Stimulated activated naive B cell treated with anti-CD40 and anti-IgM and Interleukin-4, amounts not matched to agents 10 μg/mL and 1 μg/mL and 100 μg/mL, for 72 hours (primary cell): Measurements from ENCODE around the gene FRYL.
"Not testable (repeated sequence)": the region's sequence is repeated elsewhere in the genome, so short reads cannot be mapped to it uniquely, and the experiment has no call there.

Experiments
- ATAC-seq, 2 donors: fragments of 150-1000 bp; cut with Tn5 transposase; replicated peaks; 2 replicates each; pipeline ENCODE4 v1.10.0; 2021; ENCODE audit warnings: moderate library complexity in 1 of 2
- DNase-seq: peaks from one replicate; pipeline ENCODE4 v3.0.0; 2021
- H3K27ac Mint-ChIP-seq: one replicate; pipeline ENCODE4 v1.8.0; 2022; ENCODE audit warnings: mild to moderate bottlenecking, mixed read lengths
- H3K27me3 Mint-ChIP-seq, 2 donors: one replicate each; pipeline ENCODE4 v1.8.0; 2022; ENCODE audit warnings: mixed read lengths in 2 of 2
- H3K36me3 Mint-ChIP-seq, 2 donors: one replicate each; pipeline ENCODE4 v1.8.0; 2022; ENCODE audit warnings: mixed read lengths in 2 of 2, mild to moderate bottlenecking in 1 of 2
- H3K4me1 Mint-ChIP-seq, 2 donors: one replicate each; pipeline ENCODE4 v1.8.0; 2022; ENCODE audit warnings: mixed read lengths in 2 of 2, mild to moderate bottlenecking in 1 of 2
- H3K4me3 Mint-ChIP-seq, 2 donors: one replicate each; pipeline ENCODE4 v1.8.0; 2022; ENCODE audit warnings: mild to moderate bottlenecking in 2 of 2, mixed read lengths in 2 of 2, moderate library complexity in 1 of 2
- H3K9me3 Mint-ChIP-seq, 2 donors: one replicate each; pipeline ENCODE4 v1.8.0; 2022; ENCODE audit warnings: mixed read lengths in 2 of 2, mild to moderate bottlenecking in 1 of 2

The FRYL gene

GRCh38 chr4:48692044-48692443 is 88.0 kb downstream of the FRYL start:
- no peak overlapping the region for H3K27ac Mint-ChIP-seq
- no peak for ATAC-seq

GRCh38 chr4:48688953-48689352 is 91.1 kb downstream of the FRYL start:
- DNase-seq (no peak), ATAC-seq (no peak)
- H3K27me3 Mint-ChIP-seq: no peaks in the 10 kb centered on the region
- H3K4me3 Mint-ChIP-seq: no peak overlapping the region
- H3K4me1 Mint-ChIP-seq: peaks cover 17 to 28% of the 10 kb centered on the region in 2 donors
- peak overlapping the region; percentile 42 for H3K27ac Mint-ChIP-seq
- no peaks in the 10 kb centered on the region for H3K9me3 Mint-ChIP-seq
- peaks cover 0 to under 1% of the 10 kb centered on the region in 2 donors for H3K36me3 Mint-ChIP-seq

More at GRCh38 chr4:48692044-48692443, 88.0 kb downstream of the FRYL start:
- Mint-ChIP-seq H3K36me3 (peaks cover 4 to 9% of the 10 kb centered on the region in 2 donors), H3K4me3 (no peak overlapping the region), H3K9me3 (peaks cover 0 to 3% of the 10 kb centered on the region in 2 donors), H3K4me1 (peaks cover 19 to 33% of the 10 kb centered on the region in 2 donors), H3K27me3 (no peaks in the 10 kb centered on the region)
- DNase-seq: no peak

DNA sequence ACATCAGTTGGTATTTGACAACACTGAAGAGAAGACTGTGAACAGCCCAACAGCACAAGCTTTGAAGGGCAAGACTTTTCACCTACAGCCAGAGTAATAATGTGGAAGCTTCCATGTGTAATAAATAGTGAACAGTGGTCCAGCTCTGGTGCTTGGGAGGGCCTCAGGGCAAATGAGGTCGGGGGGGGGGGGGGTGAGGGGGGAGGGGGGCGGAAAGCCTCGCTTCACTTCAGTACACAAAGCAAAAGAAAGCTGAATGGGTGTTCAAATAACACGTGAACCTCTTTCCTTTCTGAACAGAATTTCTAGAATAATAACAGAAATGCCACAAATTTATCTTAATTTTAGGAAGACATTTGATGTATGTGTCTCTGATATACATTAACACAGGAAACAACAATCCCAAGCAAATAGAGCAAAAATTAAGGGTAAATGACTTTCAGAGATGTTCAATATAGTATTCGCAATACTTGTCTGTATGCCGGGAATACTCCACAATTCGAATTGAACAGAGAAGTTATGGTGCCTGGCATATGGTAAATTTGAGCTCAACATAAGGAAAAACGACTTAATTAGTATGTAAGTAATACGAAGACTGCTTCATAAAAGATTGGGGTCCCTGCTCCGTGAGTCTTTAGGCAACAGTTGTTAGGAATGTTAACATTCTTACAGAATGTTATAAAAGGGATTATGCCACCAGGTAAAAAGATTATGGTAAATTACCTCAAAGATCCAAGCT is 92.6 kb downstream of the FRYL start:
- ATAC-seq (no peak), DNase-seq (no peak)
- Mint-ChIP-seq H3K36me3 (peaks cover 6 to 7% of the 10 kb centered on the region in 2 donors), H3K4me3 (no peak overlapping the region), H3K27me3 (no peaks in the 10 kb centered on the region), H3K4me1 (peaks cover 21 to 30% of the 10 kb centered on the region in 2 donors), H3K9me3 (peaks cover 0 to 2% of the 10 kb centered on the region in 2 donors), H3K27ac (no peak overlapping the region)

DNA sequence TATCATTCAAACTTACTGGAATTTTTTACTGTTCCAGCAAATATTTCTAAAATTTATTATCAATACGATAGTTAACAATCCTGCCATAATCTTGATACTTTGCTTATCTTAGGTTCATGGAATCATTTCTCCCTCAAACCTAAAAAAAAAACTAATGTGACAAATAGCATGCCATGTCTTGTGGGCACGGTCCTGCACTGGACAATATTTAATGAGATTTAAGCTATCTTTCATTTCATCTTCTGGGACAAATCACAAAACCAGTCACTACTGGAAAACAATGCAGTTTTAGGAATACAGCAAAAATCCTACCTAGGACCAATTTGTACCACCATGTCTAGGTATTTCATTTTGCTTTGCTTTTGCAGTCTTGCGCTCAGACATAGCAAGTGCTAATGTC is 93.7 kb downstream of the FRYL start:
- DNase-seq (no peak), ATAC-seq (no peak)
- peaks cover 0 to 2% of the 10 kb centered on the region in 2 donors for H3K9me3 Mint-ChIP-seq
- H3K4me3 Mint-ChIP-seq: no peak overlapping the region
- peaks cover 24 to 35% of the 10 kb centered on the region in 2 donors for H3K4me1 Mint-ChIP-seq
- H3K27me3 Mint-ChIP-seq: no peaks in the 10 kb centered on the region
- H3K27ac Mint-ChIP-seq: no peak overlapping the region
- peaks cover 9 to 12% of the 10 kb centered on the region in 2 donors for H3K36me3 Mint-ChIP-seq

DNA sequence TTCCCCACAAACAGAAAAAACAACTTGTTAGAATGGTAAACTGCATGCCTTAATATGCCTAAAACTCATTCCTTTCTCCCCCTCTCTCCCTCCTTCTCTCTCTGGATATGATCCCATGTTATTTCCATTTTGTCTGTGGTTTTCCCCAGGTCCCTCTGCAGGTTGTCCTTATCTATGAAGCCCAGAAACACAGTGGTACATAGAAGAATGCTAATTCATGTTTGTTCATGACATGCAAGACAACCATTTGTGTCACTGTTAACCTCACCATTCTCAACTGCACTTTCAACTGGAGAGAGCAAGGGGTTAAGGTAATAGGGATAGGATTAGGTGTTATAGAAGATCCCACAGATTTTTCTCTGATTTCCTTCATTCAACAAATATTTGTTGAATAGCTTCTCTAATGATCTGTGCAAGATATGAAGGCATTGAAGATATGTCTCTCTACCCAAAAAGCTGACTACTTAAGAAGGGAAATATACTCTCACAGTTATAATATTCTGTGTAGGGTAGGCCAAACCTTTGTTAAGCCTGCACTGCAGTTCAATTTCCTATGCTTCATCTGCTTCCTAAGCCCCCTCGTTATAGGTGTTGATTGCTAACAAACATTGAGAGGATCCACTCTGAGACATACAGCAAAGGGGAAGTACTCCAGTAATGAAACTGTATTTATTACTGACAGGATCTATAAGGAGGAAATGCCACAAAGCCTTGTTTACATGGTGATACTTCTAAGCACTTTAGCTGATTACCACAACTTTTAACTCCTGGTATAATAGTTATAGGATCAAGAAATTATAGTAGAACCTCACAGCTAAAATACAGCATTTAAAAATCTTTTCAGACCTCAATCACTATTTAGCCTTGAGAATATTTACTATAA is 96.1 kb downstream of the FRYL start:
- Mint-ChIP-seq H3K4me1 (peaks cover 21 to 30% of the 10 kb centered on the region in 2 donors), H3K4me3 (no peak overlapping the region), H3K9me3 (peaks cover 0 to 2% of the 10 kb centered on the region in 2 donors), H3K36me3 (peaks cover 9 to 12% of the 10 kb centered on the region in 2 donors), H3K27me3 (no peaks in the 10 kb centered on the region), H3K27ac (no peak overlapping the region)
- DNase-seq: no peak
- peak; percentile 81 to 87 for ATAC-seq

DNA sequence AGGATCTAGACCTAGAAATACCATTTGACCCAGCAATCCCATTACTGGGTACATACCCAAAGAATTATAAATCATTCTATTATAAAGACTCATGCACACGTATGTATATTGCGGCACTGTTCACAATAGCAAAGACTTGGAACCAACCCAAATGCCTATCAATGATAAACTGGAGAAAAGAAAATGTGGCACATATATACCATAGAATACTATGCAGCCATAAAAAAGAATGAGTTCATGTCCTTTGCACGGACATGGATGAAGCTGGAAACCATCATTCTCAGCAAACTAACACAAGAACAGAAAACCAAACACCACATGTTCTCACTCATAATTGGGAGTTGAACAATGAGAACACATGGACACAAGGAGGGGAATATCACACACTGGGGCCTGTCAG is 97.2 kb downstream of the FRYL start:
- peaks cover 21 to 30% of the 10 kb centered on the region in 2 donors for H3K4me1 Mint-ChIP-seq
- peaks cover 9 to 12% of the 10 kb centered on the region in 2 donors for H3K36me3 Mint-ChIP-seq
- not testable (repeated sequence) for H3K4me3 Mint-ChIP-seq, H3K9me3 Mint-ChIP-seq, DNase-seq, ATAC-seq, H3K27ac Mint-ChIP-seq, H3K27me3 Mint-ChIP-seq

GRCh38 chr4:48681856-48682255 is 98.2 kb downstream of the FRYL start:
- peaks cover 21 to 30% of the 10 kb centered on the region in 2 donors for H3K4me1 Mint-ChIP-seq
- H3K27ac Mint-ChIP-seq: peak overlapping the region; percentile 83
- peaks cover 9 to 12% of the 10 kb centered on the region in 2 donors for H3K36me3 Mint-ChIP-seq
- H3K9me3 Mint-ChIP-seq: peaks cover 0 to 2% of the 10 kb centered on the region in 2 donors
- no peaks in the 10 kb centered on the region for H3K27me3 Mint-ChIP-seq
- peak; percentile 94 to 97 for ATAC-seq
- no peak overlapping the region for H3K4me3 Mint-ChIP-seq
- no peak for DNase-seq

DNA sequence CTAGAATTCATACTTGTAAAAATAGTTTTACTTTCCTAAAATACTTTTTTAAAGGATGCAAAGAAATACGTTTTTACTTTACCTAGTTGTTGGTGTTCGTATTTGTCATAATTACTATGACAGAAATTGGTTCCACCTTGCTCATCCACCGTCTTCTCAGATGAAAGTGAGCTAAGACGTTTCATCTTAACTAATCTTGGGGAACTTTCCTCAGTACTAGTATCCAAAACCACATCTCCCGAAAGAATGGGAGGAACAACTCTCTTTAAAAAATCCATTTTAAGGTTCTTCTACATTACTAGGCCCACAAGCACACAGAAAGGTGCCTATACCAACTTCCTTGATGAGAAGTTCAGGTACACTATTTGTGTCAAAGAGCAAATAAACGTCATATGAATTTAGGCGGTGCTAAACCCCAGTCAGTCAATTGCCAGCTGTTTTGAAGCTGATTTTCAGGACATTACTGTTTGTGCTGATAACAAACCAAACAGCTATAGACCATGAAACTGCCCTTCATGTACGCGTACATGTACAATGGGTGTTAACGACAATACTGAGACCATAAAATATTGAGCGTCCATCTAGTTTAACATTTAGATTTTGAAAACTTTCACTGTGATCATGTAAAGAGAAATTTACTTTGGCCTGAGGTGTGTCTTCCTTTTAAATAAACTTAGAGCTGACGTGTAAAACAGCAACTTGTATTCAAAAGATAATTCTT is 99.1 kb downstream of the FRYL start:
- DNase-seq (no peak), ATAC-seq (no peak)
- H3K27me3 Mint-ChIP-seq: no peaks in the 10 kb centered on the region
- peaks cover 19 to 30% of the 10 kb centered on the region in 2 donors for H3K4me1 Mint-ChIP-seq
- H3K27ac Mint-ChIP-seq: no peak overlapping the region
- peaks cover 11 to 15% of the 10 kb centered on the region in 2 donors for H3K36me3 Mint-ChIP-seq
- H3K4me3 Mint-ChIP-seq: no peak overlapping the region
- peaks cover 0 to 2% of the 10 kb centered on the region in 2 donors for H3K9me3 Mint-ChIP-seq

DNA sequence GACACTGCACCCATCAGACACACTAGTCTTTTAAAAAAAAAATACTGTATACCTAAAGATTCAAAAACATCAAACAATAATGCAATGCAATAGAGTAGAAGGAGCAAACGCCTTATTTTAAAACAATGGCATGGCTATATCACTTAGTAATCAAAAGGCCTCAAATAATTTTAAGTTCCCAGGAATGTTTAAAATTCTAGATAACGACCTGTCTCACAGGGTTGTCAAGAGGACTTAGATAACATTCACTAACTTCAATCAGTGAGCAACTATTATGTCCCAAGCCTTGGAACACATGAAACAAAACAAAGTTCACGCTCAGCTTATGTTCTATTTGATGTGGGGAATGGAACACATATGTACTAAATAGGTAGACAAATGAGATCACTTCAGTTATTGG is 106.5 kb downstream of the FRYL start:
- peaks cover 13 to 28% of the 10 kb centered on the region in 2 donors for H3K36me3 Mint-ChIP-seq
- ATAC-seq (no peak), DNase-seq (no peak)
- peaks cover 3 to 6% of the 10 kb centered on the region in 2 donors for H3K9me3 Mint-ChIP-seq
- H3K27me3 Mint-ChIP-seq: no peaks in the 10 kb centered on the region
- no peak overlapping the region for H3K4me3 Mint-ChIP-seq
- peaks cover 4 to 8% of the 10 kb centered on the region in 2 donors for H3K4me1 Mint-ChIP-seq
- no peak overlapping the region for H3K27ac Mint-ChIP-seq

DNA sequence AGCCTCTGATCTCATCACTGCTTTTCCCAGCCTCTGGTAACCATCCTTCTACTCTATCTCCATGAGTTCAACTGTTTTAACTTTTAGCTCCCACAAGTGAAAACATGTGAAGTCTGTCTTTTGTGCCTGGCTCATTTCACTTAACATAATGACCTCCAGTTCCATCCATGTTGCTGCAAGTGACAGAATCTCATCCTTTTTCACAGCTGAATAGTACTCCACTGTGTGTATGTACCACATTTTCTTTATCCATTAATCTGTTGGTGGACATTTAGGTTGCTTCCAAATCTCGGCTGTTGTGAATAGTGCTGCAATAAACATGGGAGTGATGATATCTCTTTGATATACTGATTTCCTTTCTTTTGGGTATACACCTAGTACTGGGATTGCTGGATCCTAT is 109.5 kb downstream of the FRYL start:
- ATAC-seq (no peak), DNase-seq (no peak)
- no peak overlapping the region for H3K4me3 Mint-ChIP-seq

GRCh38 chr4:48669086-48669485 is 111.0 kb downstream of the FRYL start:
- peaks cover 8 to 21% of the 10 kb centered on the region in 2 donors for H3K4me1 Mint-ChIP-seq
- ATAC-seq: no peak

More for the DNA sequence above, 109.5 kb downstream of the FRYL start:
- peaks cover 7 to 21% of the 10 kb centered on the region in 2 donors for H3K36me3 Mint-ChIP-seq
- no peaks in the 10 kb centered on the region for H3K27me3 Mint-ChIP-seq
- no peak overlapping the region for H3K27ac Mint-ChIP-seq
- H3K4me1 Mint-ChIP-seq: peaks cover 7 to 19% of the 10 kb centered on the region in 2 donors
- peaks cover 3 to 6% of the 10 kb centered on the region in 2 donors for H3K9me3 Mint-ChIP-seq

GRCh38 chr4:48668254-48669017 is 111.6 kb downstream of the FRYL start:
- H3K9me3 Mint-ChIP-seq: peaks cover 4 to 6% of the 10 kb centered on the region in 2 donors
- peaks cover 8 to 21% of the 10 kb centered on the region in 2 donors for H3K4me1 Mint-ChIP-seq
- no peak overlapping the region for H3K4me3 Mint-ChIP-seq
- ATAC-seq (peak; percentile 12 to 31), DNase-seq (no peak)
- H3K27ac Mint-ChIP-seq: no peak overlapping the region
- H3K36me3 Mint-ChIP-seq: peaks cover 8 to 19% of the 10 kb centered on the region in 2 donors
- H3K27me3 Mint-ChIP-seq: no peaks in the 10 kb centered on the region

More at GRCh38 chr4:48669086-48669485, 111.0 kb downstream of the FRYL start:
- H3K27ac Mint-ChIP-seq: peak overlapping the region; percentile 67
- H3K9me3 Mint-ChIP-seq: peaks cover 2 to 6% of the 10 kb centered on the region in 2 donors
- DNase-seq: no peak
- H3K27me3 Mint-ChIP-seq: no peaks in the 10 kb centered on the region
- peaks cover 2 to 14% of the 10 kb centered on the region in 2 donors for H3K36me3 Mint-ChIP-seq
- H3K4me3 Mint-ChIP-seq: no peak overlapping the region

- H3K36me3 Mint-ChIP-seq: peaks cover 12 to 17% of the 10 kb centered on the region in 2 donors
- ATAC-seq (no peak), DNase-seq (no peak)
- H3K27ac Mint-ChIP-seq: no peak overlapping the region
- no peak overlapping the region for H3K4me3 Mint-ChIP-seq
- peaks cover 7 to 21% of the 10 kb centered on the region in 2 donors for H3K4me1 Mint-ChIP-seq
- peaks cover 4 to 6% of the 10 kb centered on the region in 2 donors for H3K9me3 Mint-ChIP-seq
- no peaks in the 10 kb centered on the region for H3K27me3 Mint-ChIP-seq
Observed at GRCh38 chr4:48667148-48667547, 112.9 kb downstream of the FRYL start.
